ENCODE measurements around the gene WIF1.

Gene WIF1

DNA sequence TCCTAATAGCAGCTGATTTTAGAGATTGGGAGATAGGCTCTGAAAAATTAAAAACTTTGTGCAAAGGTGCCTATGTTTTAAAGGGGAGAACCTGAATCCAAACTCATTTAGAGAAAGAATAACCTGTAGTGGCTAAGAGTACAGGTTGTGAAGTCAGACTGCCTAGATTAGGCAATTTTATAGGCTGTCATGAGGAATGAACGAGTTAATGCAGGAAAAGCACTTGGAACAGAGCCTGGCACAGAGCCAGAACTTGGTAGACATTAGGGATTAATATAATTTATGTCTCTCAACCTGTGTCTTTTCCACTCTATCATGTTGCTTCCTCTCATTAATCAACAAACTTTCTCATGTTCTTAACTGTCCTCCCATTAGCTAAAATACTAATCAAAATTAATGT, 98.1 kb downstream of the WIF1 start:
- DNase-seq (ENCODE audit: low read depth), result no peak

DNA sequence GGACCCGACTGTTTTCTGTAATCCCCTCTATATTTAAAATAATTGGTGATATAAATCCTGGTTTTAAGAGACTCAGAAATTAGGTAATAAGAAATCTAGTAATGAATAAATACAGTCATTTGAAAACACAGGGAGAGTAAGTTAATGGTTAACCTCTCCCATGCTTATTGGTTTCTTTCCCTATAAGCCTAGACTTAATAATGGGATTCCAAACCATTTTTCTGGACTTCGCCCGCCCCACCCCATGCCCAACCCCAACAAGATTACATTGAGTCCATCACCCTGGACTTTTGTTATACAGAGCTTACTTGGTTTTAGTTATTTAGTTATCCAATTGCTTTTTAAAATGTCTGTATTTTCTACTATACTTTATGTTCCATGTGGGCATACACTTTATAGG, 98.7 kb downstream of the WIF1 start:
- no peak for DNase-seq (ENCODE audit: low read depth)

DNA sequence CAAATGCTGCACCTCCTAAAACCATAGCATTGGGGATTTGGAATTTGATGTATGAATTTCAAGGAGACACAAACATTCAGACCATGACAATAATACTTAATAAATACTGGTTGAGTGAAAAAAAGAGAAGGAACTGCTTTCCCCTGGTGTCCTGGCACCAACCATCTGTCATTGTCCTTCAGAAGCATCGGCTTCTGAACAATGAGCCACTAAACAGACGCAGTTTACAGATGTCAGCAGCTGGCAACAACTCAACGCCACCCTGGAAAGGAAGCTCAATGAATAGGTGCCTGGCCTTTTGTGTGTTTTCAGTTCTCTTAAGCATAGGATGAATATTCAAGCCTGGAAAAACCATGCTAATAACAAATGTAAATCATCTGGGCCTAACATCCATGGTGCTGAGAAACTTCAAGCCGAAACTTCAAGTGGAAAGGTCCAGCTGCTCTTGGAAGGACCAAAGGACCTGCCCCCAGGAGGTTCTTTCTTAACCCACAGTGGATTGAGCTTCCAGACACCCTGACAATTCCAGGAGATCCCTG, 101.3 kb downstream of the WIF1 start:
- no peak for DNase-seq (ENCODE audit: low read depth)

DNA sequence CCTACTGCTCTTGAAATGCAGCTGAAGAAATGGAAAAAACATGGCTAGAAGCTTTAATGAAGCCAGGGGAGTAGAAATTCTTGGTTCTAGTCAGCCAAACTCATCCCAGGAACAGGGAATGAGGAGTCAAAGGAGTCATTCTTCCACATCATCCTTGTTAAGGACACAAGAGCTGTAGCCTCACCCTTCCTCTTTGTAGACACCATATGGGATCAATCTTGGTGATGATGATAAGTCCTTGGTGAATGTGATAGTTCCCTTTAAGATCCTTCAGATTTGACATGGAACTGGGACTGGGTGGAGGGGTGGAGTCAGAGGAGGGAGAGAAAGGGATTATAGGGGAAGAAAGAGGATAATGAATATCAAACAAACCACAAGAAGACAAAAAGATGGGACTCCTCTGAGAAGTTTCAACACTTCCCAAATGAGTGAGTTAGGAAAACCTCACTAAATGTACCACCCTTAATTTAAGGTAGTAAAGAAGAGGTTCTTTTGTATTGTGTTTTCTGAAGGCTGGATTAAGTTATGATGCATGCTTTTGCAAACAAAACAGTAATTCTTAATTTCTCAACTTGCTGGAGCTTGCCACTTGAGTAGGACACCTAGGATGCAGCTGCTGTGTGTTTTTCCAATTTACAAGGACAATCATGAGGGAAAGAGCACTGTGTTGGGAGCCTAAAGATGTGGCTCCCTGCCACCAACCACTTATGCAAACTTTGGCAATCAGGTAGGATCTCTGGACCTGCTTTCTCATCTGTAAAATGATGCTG, 104.0 kb downstream of the WIF1 start:
- DNase-seq (ENCODE audit: low read depth), result no peak

DNA sequence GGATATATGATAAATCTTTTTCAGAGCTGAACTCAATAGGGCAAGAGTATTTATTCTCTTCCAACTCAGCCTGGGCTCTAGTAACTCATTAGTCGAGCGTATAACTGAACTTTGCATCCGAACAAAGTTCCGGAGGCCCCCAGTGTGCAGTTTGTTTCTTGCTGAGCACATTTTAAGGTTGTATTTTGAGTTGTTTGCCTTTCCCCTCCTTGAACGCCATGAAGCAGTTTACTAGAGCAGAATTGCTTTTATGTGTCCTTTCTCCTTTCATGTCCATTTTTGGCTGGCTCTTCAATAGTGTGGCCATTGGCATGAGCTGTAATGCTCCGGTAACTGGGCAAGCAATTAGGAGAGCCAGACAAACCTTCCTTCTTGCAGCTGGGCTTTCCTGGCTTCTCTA, 105.3 kb downstream of the WIF1 start:
- no peak for DNase-seq (ENCODE audit: low read depth)

DNA sequence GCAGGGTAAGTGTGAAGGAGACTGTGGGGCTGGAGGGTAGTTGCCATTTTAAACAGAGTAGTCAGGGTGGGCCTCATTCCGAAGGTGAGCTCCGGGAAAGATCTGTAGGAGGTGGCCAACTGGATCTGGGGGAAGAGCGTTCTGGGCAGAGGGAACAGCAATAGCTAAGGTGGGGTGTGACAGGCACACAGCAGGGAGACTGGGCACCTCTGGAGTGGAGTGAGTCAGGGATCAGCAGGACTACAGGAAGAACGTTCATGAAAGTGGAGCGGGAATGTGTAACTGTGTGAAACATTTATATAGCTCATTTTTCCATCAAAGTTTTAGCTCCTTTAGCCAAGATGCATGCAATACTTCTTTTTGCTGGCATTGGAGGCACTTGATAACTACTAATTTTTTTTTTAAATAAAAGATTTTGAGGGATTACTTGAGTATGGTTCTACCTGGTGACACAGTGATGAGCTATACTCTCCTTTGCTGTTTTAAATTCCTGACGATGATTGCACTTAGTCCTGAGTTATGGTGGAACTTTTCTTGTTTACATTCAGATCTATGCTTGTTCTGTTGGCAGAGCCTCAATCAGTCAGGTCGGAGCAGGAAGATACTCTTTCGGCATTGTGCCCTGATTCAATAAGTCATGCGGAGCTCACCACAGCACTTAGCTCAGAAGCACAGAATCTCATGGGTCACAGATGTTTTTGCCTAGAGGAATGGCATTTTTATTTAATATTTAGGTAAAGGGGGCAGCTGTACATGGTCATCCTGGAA, 106.4 kb downstream of the WIF1 start:
- DNase-seq (ENCODE audit: low read depth), result no peak

DNA sequence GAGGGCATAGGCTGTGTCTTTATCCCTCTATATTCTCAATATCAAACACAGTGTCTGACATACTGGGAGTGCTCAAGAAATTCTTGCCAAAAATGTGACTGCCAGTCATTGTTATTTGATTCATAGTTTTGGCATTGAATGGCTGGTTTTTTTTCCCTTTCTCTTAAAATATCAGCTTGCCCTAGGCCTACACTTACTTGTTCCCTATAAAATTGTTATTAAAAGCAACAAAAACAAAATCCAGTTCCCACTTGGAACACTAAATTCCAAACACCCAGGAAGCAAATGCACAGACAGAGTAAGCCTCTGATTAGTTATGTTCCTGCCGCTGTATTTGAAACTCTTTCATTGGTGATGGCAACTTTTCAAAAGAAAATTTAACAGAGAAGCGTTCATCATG, 110.7 kb downstream of the WIF1 start:
- DNase-seq (ENCODE audit: low read depth), result no peak

DNA sequence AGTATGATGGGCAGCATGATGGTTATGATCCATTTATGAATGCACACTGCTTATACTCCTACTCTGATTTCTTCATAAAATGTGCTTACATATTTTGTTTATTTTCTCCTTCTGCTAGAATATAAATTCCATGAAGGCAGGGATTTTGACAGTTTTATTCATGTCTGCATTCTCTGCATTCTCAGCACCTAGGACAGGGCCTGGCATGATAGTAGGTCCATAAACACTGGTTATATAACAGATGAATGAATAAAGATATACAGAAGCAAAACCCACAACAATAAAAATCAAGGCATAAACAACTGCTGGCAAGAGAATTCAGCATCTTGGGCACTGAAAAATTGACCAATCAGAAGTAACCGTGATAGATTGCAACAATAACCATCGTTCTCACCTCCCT, 115.4 kb downstream of the WIF1 start:
- DNase-seq (ENCODE audit: low read depth), result no peak

DNA sequence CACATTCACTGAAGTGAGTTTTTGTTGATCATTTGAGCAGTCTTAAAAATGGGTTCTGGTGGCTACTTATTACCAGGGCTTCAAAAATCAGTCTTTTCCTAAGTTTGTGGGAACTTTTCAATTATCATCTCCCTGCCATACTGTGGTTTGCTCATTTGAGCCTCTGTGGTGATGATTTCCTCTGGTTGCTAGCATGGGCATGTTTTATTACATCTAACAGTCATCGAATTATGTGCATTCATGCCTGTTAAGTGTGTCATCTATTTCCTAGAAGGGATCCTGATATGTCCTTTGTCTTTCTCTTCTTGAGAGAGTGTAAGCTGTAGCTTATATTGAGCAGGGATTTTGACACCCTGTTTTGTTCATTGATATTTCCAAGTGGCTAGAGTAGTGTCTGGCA, 116.8 kb downstream of the WIF1 start:
- no peak for DNase-seq (ENCODE audit: low read depth)

All from stimulated activated CD8-positive, alpha-beta memory T cell treated with anti-CD3 and anti-CD28 coated beads, Interleukin-4, amount 100 ng/mL, for 24 hours (primary cell).